ENCODE results near the gene RHO.

DNA sequence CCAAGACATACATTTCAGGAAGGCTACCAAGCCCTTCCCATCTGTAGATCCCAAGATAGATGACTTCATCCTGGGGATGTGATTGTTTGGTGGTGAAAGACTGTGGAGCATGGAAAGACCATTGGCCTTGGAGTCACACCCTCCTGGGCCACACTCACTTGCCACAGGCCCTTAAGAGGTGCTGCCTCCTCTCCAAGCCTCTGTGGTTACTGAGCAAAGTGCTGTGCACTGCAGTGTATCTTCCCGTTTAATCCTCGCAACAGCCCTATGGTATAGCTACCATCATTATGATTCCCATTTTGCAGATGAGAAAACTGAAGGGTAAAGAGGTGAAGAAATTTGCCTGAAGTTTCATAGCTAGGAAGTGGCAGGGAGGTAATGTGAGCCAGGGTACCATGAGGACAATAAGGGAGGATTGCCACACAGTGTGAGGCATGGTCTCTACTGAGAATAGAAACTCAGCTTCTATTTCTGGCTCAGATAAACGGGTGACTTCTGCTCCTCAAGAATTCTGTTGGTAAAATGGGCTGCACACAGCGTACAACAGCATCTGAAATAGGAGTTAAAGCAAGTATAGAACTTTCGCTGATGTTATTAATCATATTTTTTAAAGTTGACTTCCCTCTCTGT, 23.9 kb upstream of the RHO start:
- TF ChIP-seq CTCF (IDR thresholded peaks at IDR 0.05): no peak
- no peak for TF ChIP-seq POLR2AphosphoS5 (IDR thresholded peaks at IDR 0.05; ENCODE audit: low read depth, low read length)
- no peak for TF ChIP-seq SIN3A (IDR thresholded peaks at IDR 0.05; ENCODE audit: borderline replicate concordance, insufficient read depth, low read depth, low read length)

Measured in Panc1 (cell line).